Endothelial cell of umbilical vein (primary cell): ENCODE results near the gene DGCR8. TPM values are rescaled to one million over a fixed set of nuclear protein-coding genes. Genes with fewer than 3 reads are reported as not detected.

ENCODE experiments used
- BruUV-seq: library from RNA; stranded (reverse); fragments of 400-500 nt; replicated peaks from 2 replicates; lab custom pipeline; 2021; lab: Mats Ljungman, UMichigan
- CTCF ChIA-PET: fragments of 300-600, 350-600 bp; sonication (Branson Sonifier 250); formaldehyde crosslinking; loops from one replicate; lab custom pipeline; 2021; ENCODE audit warnings: antibody characterized with exemption, inconsistent platforms; lab: Charles Lee
- POLR2A ChIA-PET: fragments of 300-600, 350-600 bp; sonication (Branson Sonifier 250); formaldehyde crosslinking; loops from one replicate; lab custom pipeline; 2021; ENCODE audit warnings: antibody characterized with exemption, inconsistent platforms; lab: Charles Lee
- DNase-seq: peaks from one replicate; pipeline ENCODE4 v3.0.0-alpha.2; 2011; ENCODE audit warnings: low read depth, low spot score
- FAIRE-seq: peaks from 2 replicates; lab custom pipeline; 2011; peaks lifted over from hg19 to GRCh38; lab: Jason Lieb, UNC
- H2AFZ ChIP-seq: 2 replicates; pipeline ENCODE4 v1.6.0; 2012; ENCODE audit warnings: low read depth, low read length, control low read depth, inconsistent platforms
- H3K27ac ChIP-seq: 2 replicates; pipeline ENCODE4 v1.5.1; 2011; ENCODE audit warnings: low read depth, mild to moderate bottlenecking, control low read depth, low read length, moderate library complexity; ENCODE audit not compliant: insufficient read depth
- H3K27me3 ChIP-seq, 2 experiments: 2 replicates each; pipeline versions ENCODE4 v1.6.0 to v1.6.1; 2011; ENCODE audit warnings: low read length in 2 of 2, mixed read lengths in 1 of 2; ENCODE audit not compliant: control insufficient read depth in 2 of 2, insufficient read depth in 2 of 2
- H3K36me3 ChIP-seq, 2 experiments: 2 replicates in 1 of 2; 3 replicates in 1 of 2; pipeline ENCODE4 v1.5.1; 2011; ENCODE audit warnings: low read length in 2 of 2, mild to moderate bottlenecking in 1 of 2, moderate library complexity in 1 of 2; ENCODE audit not compliant: control insufficient read depth in 2 of 2, insufficient read depth in 2 of 2; ENCODE audit errors: extremely low read depth in 1 of 2
- H3K4me1 ChIP-seq: 3 replicates; pipeline ENCODE4 v1.5.1; 2011; ENCODE audit warnings: mild to moderate bottlenecking, low read length; ENCODE audit not compliant: control insufficient read depth, insufficient read depth; ENCODE audit errors: extremely low read depth
- H3K4me2 ChIP-seq: 2 replicates; pipeline ENCODE4 v1.6.1; 2011; ENCODE audit warnings: low read length, control low read depth, mixed read lengths; ENCODE audit not compliant: insufficient read depth
- H3K4me3 ChIP-seq, 3 experiments: fragments of 200-600 bp in 1 of 3; sonication (generic), shearing (Covaris generic) in 1 of 3; replicated peaks in 1 of 3; 2 replicates each; pipeline ENCODE4 v1.5.1; 2011 to 2016; ENCODE audit warnings: control low read depth in 3 of 3, low read length in 3 of 3, mild to moderate bottlenecking in 2 of 3, inconsistent platforms in 1 of 3, low read depth in 1 of 3, moderate library complexity in 1 of 3; ENCODE audit not compliant: insufficient read depth in 1 of 3
- H3K79me2 ChIP-seq: 2 replicates; pipeline ENCODE4 v1.6.0; 2012; ENCODE audit warnings: low read length, inconsistent platforms; ENCODE audit not compliant: control insufficient read depth, insufficient read depth
- H3K9ac ChIP-seq: replicated peaks from 2 replicates; pipeline ENCODE3; 2011; ENCODE audit warnings: low read length, control low read depth; ENCODE audit not compliant: insufficient read depth; ENCODE audit errors: extremely low read depth
- H3K9me1 ChIP-seq: replicated peaks from 3 replicates; pipeline ENCODE4 v1.6.0; 2011; ENCODE audit warnings: mild to moderate bottlenecking, low read length; ENCODE audit not compliant: control insufficient read depth, insufficient read depth; ENCODE audit errors: extremely low read depth
- H3K9me3 ChIP-seq: replicated peaks from 2 replicates; pipeline ENCODE4 v1.5.1; 2012; ENCODE audit warnings: low read length, inconsistent platforms; ENCODE audit not compliant: control insufficient read depth, insufficient read depth
- H4K20me1 ChIP-seq: replicated peaks from 2 replicates; pipeline ENCODE3; 2011; ENCODE audit warnings: mild to moderate bottlenecking, low read length; ENCODE audit not compliant: control insufficient read depth, insufficient read depth; ENCODE audit errors: extremely low read depth
- EZH2 ChIP-seq: IDR thresholded peaks from 2 replicates; pipeline ENCODE4 v1.6.1; 2012; ENCODE audit warnings: borderline replicate concordance, low read depth, mild to moderate bottlenecking, moderate library complexity, low read length, inconsistent platforms; ENCODE audit not compliant: severe bottlenecking
- FOS ChIP-seq: IDR thresholded peaks from 2 replicates; pipeline ENCODE4 v1.6.1; 2011; ENCODE audit warnings: mild to moderate bottlenecking, low read length, moderate library complexity, borderline replicate concordance; ENCODE audit not compliant: insufficient read depth
- GATA2 ChIP-seq: IDR thresholded peaks from 2 replicates; pipeline ENCODE4 v1.7.0; 2011; ENCODE audit warnings: low read depth, mild to moderate bottlenecking, moderate library complexity, mixed read lengths, low read length; ENCODE audit not compliant: insufficient read length, insufficient read depth
- JUN ChIP-seq: IDR thresholded peaks from 2 replicates; pipeline ENCODE4 v1.6.1; 2011; ENCODE audit warnings: borderline replicate concordance, low read depth; ENCODE audit not compliant: insufficient read length, insufficient read depth
- MAX ChIP-seq: IDR thresholded peaks from 2 replicates; pipeline ENCODE4 v1.6.1; 2011; ENCODE audit not compliant: insufficient read depth, insufficient read length
- MYC ChIP-seq: IDR thresholded peaks from one replicate; pipeline ENCODE4 v1.6.1; 2011; ENCODE audit warnings: mild to moderate bottlenecking, low read depth, low read length
- POLR2A ChIP-seq: IDR thresholded peaks from 2 replicates; pipeline ENCODE4 v1.6.1; 2012; ENCODE audit warnings: low read depth, mild to moderate bottlenecking, control low read depth, low read length
- POLR2AphosphoS5 ChIP-seq: IDR thresholded peaks from 2 replicates; pipeline ENCODE4 v1.6.1; 2012; ENCODE audit warnings: low read depth, mild to moderate bottlenecking, control low read depth, low read length, moderate library complexity; ENCODE audit not compliant: insufficient read depth
- dilution Hi-C: fragments of 300-500 bp; cut with MboI; formaldehyde crosslinking; loops from one replicate; pipeline ENCODE4 v1.15.0; 2019; ENCODE audit warnings: low sequenced_read_pairs; ENCODE audit not compliant: extremely low pct_ligation_motif_present
- intact Hi-C: fragments of 100-400 bp; cut with micrococcal nuclease; formaldehyde crosslinking; loops from one replicate; pipeline ENCODE4 v1.10.0; 2022
- polyA plus RNA-seq, 4 experiments: library from polyadenylated mRNA; depleted of rRNA in 3 of 4; stranded (reverse) in 3 of 4; unstranded in 1 of 4; fragments of >200 nt; gene quantifications; 2 replicates each; pipeline versions ENCODE4 v1.2.1 to v1.2.3, GENCODE V29; 2011 to 2012; ENCODE audit warnings: missing spikeins in 1 of 4
- total RNA-seq: library from RNA; stranded (reverse); gene quantifications from 2 replicates; pipeline ENCODE4 v1.2.3, GENCODE V29; 2021
- TF ChIP-seq, protein P1 (sequence below), 2 donors: IDR thresholded peaks; 1 replicate in 1 of 2; 2 replicates in 1 of 2; pipeline ENCODE4 v1.5.1; 2011; ENCODE audit warnings: low read length in 2 of 2, mild to moderate bottlenecking in 2 of 2, moderate library complexity in 2 of 2, control low read depth in 1 of 2, inconsistent platforms in 1 of 2, low read depth in 1 of 2; ENCODE audit not compliant: insufficient read depth in 1 of 2; ENCODE audit errors: extremely low read depth in 1 of 2

Gene DGCR8
- total and polyA plus RNA-seq, 2 donors (not counting 3 experiments of a cell fraction or from before 2014, with no cell fraction given) = 32.7 to 64.2 TPM

- H3K36me3 ChIP-seq = peaks cover 2 to 3% of the 10 kb centered on the region in 2 experiments
- dilution Hi-C loops = no loop called here
- peak overlapping the region; percentile 84 for H3K4me2 ChIP-seq
- peaks cover 57% of the 10 kb centered on the region for H3K79me2 ChIP-seq
- TSS peak; percentile 88 for BruUV-seq
- FAIRE-seq = peak; percentile 69
- H3K9ac ChIP-seq = peak overlapping the region; percentile 98
- ChIA-PET POLR2A (interaction anchor here (1.1 kb wide), 1 partner anchor 36 kb away, joined by 3 read pairs; no protein-coding TSS in a partner anchor), CTCF (interaction anchor here (0.6 kb wide), 1 partner anchor 110 kb away, joined by 3 read pairs; no protein-coding TSS in a partner anchor)
- peak overlapping the region; percentile 85 for H3K27ac ChIP-seq
- peak; percentile 25 for TF ChIP-seq JUN
- TF ChIP-seq POLR2AphosphoS5 = peak; percentile 48
- no peak for TF ChIP-seq EZH2
- no peak for TF ChIP-seq MYC
- peaks cover 2% of the 10 kb centered on the region for H4K20me1 ChIP-seq
- H3K9me1 ChIP-seq = no peaks in the 10 kb centered on the region
- peak; percentile 63 for DNase-seq
- no peaks in the 10 kb centered on the region for H3K27me3 ChIP-seq
- H3K9me3 ChIP-seq = no peaks in the 10 kb centered on the region
- intact Hi-C loops = loop anchor here (1.0 to 2.0 kb wide), 4 partner anchors 36 to 118 kb away; partner anchors contain the start of genes TANGO2 and TRMT2A
- H2AFZ ChIP-seq = no peak overlapping the region
- peaks cover 19% of the 10 kb centered on the region for H3K4me1 ChIP-seq
- peak overlapping the region; percentile 60 to 96 (median 78) for H3K4me3 ChIP-seq
Observed at GRCh38 chr22:20080776-20081654, 974 bp downstream of the DGCR8 start.

- Histone ChIP-seq H3K9me3 (no peaks in the 10 kb centered on the region), H3K27ac (no peak overlapping the region), H3K9ac (no peak overlapping the region), H4K20me1 (peaks cover 2% of the 10 kb centered on the region), H3K4me3 (no peak overlapping the region), H3K4me1 (peaks cover 19% of the 10 kb centered on the region), H3K79me2 (peaks cover 79% of the 10 kb centered on the region), H3K9me1 (no peaks in the 10 kb centered on the region), H3K27me3 (no peaks in the 10 kb centered on the region), H3K4me2 (no peak overlapping the region), H2AFZ (no peak overlapping the region), H3K36me3 (peaks cover 14 to 24% of the 10 kb centered on the region in 2 experiments)
- no peak for TF ChIP-seq GATA2
- TF ChIP-seq POLR2A = no peak
- TF ChIP-seq POLR2AphosphoS5 = no peak
- no peak for TF ChIP-seq MYC
- no peak for TF ChIP-seq FOS
- TF ChIP-seq MAX = no peak
- TF ChIP-seq, protein P1, sequence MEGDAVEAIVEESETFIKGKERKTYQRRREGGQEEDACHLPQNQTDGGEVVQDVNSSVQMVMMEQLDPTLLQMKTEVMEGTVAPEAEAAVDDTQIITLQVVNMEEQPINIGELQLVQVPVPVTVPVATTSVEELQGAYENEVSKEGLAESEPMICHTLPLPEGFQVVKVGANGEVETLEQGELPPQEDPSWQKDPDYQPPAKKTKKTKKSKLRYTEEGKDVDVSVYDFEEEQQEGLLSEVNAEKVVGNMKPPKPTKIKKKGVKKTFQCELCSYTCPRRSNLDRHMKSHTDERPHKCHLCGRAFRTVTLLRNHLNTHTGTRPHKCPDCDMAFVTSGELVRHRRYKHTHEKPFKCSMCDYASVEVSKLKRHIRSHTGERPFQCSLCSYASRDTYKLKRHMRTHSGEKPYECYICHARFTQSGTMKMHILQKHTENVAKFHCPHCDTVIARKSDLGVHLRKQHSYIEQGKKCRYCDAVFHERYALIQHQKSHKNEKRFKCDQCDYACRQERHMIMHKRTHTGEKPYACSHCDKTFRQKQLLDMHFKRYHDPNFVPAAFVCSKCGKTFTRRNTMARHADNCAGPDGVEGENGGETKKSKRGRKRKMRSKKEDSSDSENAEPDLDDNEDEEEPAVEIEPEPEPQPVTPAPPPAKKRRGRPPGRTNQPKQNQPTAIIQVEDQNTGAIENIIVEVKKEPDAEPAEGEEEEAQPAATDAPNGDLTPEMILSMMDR (IDR thresholded peaks at IDR 0.05; ENCODE audit: extremely low read depth in 1 of 2, insufficient read depth in 1 of 2, low read depth in 1 of 2, low read length in 2 of 2) = no peak
- TF ChIP-seq JUN = no peak
- no peak for TF ChIP-seq EZH2
- no peak for FAIRE-seq
- intact Hi-C loops (no loop called here), dilution Hi-C loops (no loop called here)
- CTCF ChIA-PET = no interaction called here
- POLR2A ChIA-PET = no interaction called here
- DNase-seq = no peak
- BruUV-seq = no TSS peak
Observed at GRCh38 chr22:20083157-20083890, 3.3 kb downstream of the DGCR8 start.
